Endothelial cell of umbilical vein (primary cell): ENCODE data around the gene CPXM2. TPM values are rescaled to one million over a fixed set of nuclear protein-coding genes. Genes with fewer than 3 reads are reported as not detected.

Experiments used
- BruUV-seq: library from RNA; stranded (reverse); fragments of 400-500 nt; replicated peaks from 2 replicates; lab custom pipeline; 2021; lab: Mats Ljungman, UMichigan
- CTCF ChIA-PET: fragments of 300-600, 350-600 bp; sonication (Branson Sonifier 250); formaldehyde crosslinking; loops from one replicate; lab custom pipeline; 2021; ENCODE audit warnings: antibody characterized with exemption, inconsistent platforms; lab: Charles Lee
- POLR2A ChIA-PET: fragments of 300-600, 350-600 bp; sonication (Branson Sonifier 250); formaldehyde crosslinking; loops from one replicate; lab custom pipeline; 2021; ENCODE audit warnings: antibody characterized with exemption, inconsistent platforms; lab: Charles Lee
- DNase-seq: peaks from one replicate; pipeline ENCODE4 v3.0.0-alpha.2; 2011; ENCODE audit warnings: low read depth, low spot score
- FAIRE-seq: peaks from 2 replicates; lab custom pipeline; 2011; peaks lifted over from hg19 to GRCh38; lab: Jason Lieb, UNC
- H2AFZ ChIP-seq: 2 replicates; pipeline ENCODE4 v1.6.0; 2012; ENCODE audit warnings: low read depth, low read length, control low read depth, inconsistent platforms
- H3K27ac ChIP-seq: 2 replicates; pipeline ENCODE4 v1.5.1; 2011; ENCODE audit warnings: low read depth, mild to moderate bottlenecking, control low read depth, low read length, moderate library complexity; ENCODE audit not compliant: insufficient read depth
- H3K27me3 ChIP-seq, 2 experiments: 2 replicates each; pipeline versions ENCODE4 v1.6.0 to v1.6.1; 2011; ENCODE audit warnings: low read length in 2 of 2, mixed read lengths in 1 of 2; ENCODE audit not compliant: control insufficient read depth in 2 of 2, insufficient read depth in 2 of 2
- H3K36me3 ChIP-seq, 2 experiments: 2 replicates in 1 of 2; 3 replicates in 1 of 2; pipeline ENCODE4 v1.5.1; 2011; ENCODE audit warnings: low read length in 2 of 2, mild to moderate bottlenecking in 1 of 2, moderate library complexity in 1 of 2; ENCODE audit not compliant: control insufficient read depth in 2 of 2, insufficient read depth in 2 of 2; ENCODE audit errors: extremely low read depth in 1 of 2
- H3K4me1 ChIP-seq: 3 replicates; pipeline ENCODE4 v1.5.1; 2011; ENCODE audit warnings: mild to moderate bottlenecking, low read length; ENCODE audit not compliant: control insufficient read depth, insufficient read depth; ENCODE audit errors: extremely low read depth
- H3K4me2 ChIP-seq: 2 replicates; pipeline ENCODE4 v1.6.1; 2011; ENCODE audit warnings: low read length, control low read depth, mixed read lengths; ENCODE audit not compliant: insufficient read depth
- H3K4me3 ChIP-seq, 3 experiments: fragments of 200-600 bp in 1 of 3; sonication (generic), shearing (Covaris generic) in 1 of 3; replicated peaks in 1 of 3; 2 replicates each; pipeline ENCODE4 v1.5.1; 2011 to 2016; ENCODE audit warnings: control low read depth in 3 of 3, low read length in 3 of 3, mild to moderate bottlenecking in 2 of 3, inconsistent platforms in 1 of 3, low read depth in 1 of 3, moderate library complexity in 1 of 3; ENCODE audit not compliant: insufficient read depth in 1 of 3
- H3K79me2 ChIP-seq: 2 replicates; pipeline ENCODE4 v1.6.0; 2012; ENCODE audit warnings: low read length, inconsistent platforms; ENCODE audit not compliant: control insufficient read depth, insufficient read depth
- H3K9ac ChIP-seq: replicated peaks from 2 replicates; pipeline ENCODE3; 2011; ENCODE audit warnings: low read length, control low read depth; ENCODE audit not compliant: insufficient read depth; ENCODE audit errors: extremely low read depth
- H3K9me1 ChIP-seq: replicated peaks from 3 replicates; pipeline ENCODE4 v1.6.0; 2011; ENCODE audit warnings: mild to moderate bottlenecking, low read length; ENCODE audit not compliant: control insufficient read depth, insufficient read depth; ENCODE audit errors: extremely low read depth
- H3K9me3 ChIP-seq: replicated peaks from 2 replicates; pipeline ENCODE4 v1.5.1; 2012; ENCODE audit warnings: low read length, inconsistent platforms; ENCODE audit not compliant: control insufficient read depth, insufficient read depth
- H4K20me1 ChIP-seq: replicated peaks from 2 replicates; pipeline ENCODE3; 2011; ENCODE audit warnings: mild to moderate bottlenecking, low read length; ENCODE audit not compliant: control insufficient read depth, insufficient read depth; ENCODE audit errors: extremely low read depth
- CTCF ChIP-seq, 2 donors: IDR thresholded peaks; 1 replicate in 1 of 2; 2 replicates in 1 of 2; pipeline ENCODE4 v1.5.1; 2011; ENCODE audit warnings: low read length in 2 of 2, mild to moderate bottlenecking in 2 of 2, moderate library complexity in 2 of 2, control low read depth in 1 of 2, inconsistent platforms in 1 of 2, low read depth in 1 of 2; ENCODE audit not compliant: insufficient read depth in 1 of 2; ENCODE audit errors: extremely low read depth in 1 of 2
- EZH2 ChIP-seq: IDR thresholded peaks from 2 replicates; pipeline ENCODE4 v1.6.1; 2012; ENCODE audit warnings: borderline replicate concordance, low read depth, mild to moderate bottlenecking, moderate library complexity, low read length, inconsistent platforms; ENCODE audit not compliant: severe bottlenecking
- FOS ChIP-seq: IDR thresholded peaks from 2 replicates; pipeline ENCODE4 v1.6.1; 2011; ENCODE audit warnings: mild to moderate bottlenecking, low read length, moderate library complexity, borderline replicate concordance; ENCODE audit not compliant: insufficient read depth
- GATA2 ChIP-seq: IDR thresholded peaks from 2 replicates; pipeline ENCODE4 v1.7.0; 2011; ENCODE audit warnings: low read depth, mild to moderate bottlenecking, moderate library complexity, mixed read lengths, low read length; ENCODE audit not compliant: insufficient read length, insufficient read depth
- JUN ChIP-seq: IDR thresholded peaks from 2 replicates; pipeline ENCODE4 v1.6.1; 2011; ENCODE audit warnings: borderline replicate concordance, low read depth; ENCODE audit not compliant: insufficient read length, insufficient read depth
- MAX ChIP-seq: IDR thresholded peaks from 2 replicates; pipeline ENCODE4 v1.6.1; 2011; ENCODE audit not compliant: insufficient read depth, insufficient read length
- MYC ChIP-seq: IDR thresholded peaks from one replicate; pipeline ENCODE4 v1.6.1; 2011; ENCODE audit warnings: mild to moderate bottlenecking, low read depth, low read length
- POLR2A ChIP-seq: IDR thresholded peaks from 2 replicates; pipeline ENCODE4 v1.6.1; 2012; ENCODE audit warnings: low read depth, mild to moderate bottlenecking, control low read depth, low read length
- POLR2AphosphoS5 ChIP-seq: IDR thresholded peaks from 2 replicates; pipeline ENCODE4 v1.6.1; 2012; ENCODE audit warnings: low read depth, mild to moderate bottlenecking, control low read depth, low read length, moderate library complexity; ENCODE audit not compliant: insufficient read depth
- dilution Hi-C: fragments of 300-500 bp; cut with MboI; formaldehyde crosslinking; loops from one replicate; pipeline ENCODE4 v1.15.0; 2019; ENCODE audit warnings: low sequenced_read_pairs; ENCODE audit not compliant: extremely low pct_ligation_motif_present
- intact Hi-C: fragments of 100-400 bp; cut with micrococcal nuclease; formaldehyde crosslinking; loops from one replicate; pipeline ENCODE4 v1.10.0; 2022
- polyA plus RNA-seq, 4 experiments: library from polyadenylated mRNA; depleted of rRNA in 3 of 4; stranded (reverse) in 3 of 4; unstranded in 1 of 4; fragments of >200 nt; gene quantifications; 2 replicates each; pipeline versions ENCODE4 v1.2.1 to v1.2.3, GENCODE V29; 2011 to 2012; ENCODE audit warnings: missing spikeins in 1 of 4
- total RNA-seq: library from RNA; stranded (reverse); gene quantifications from 2 replicates; pipeline ENCODE4 v1.2.3, GENCODE V29; 2021

Gene CPXM2
- total and polyA plus RNA-seq, 2 donors (not counting 3 experiments of a cell fraction or from before 2014, with no cell fraction given) = 1.8 to 2.7 TPM

GRCh38 chr10:123761038-123761428 is 130.6 kb downstream of the CPXM2 start:
- Histone ChIP-seq H3K9ac (no peak overlapping the region), H3K4me2 (no peak overlapping the region), H3K4me3 (no peak overlapping the region), H3K36me3 (no peaks in the 10 kb centered on the region), H3K27me3 (no peaks in the 10 kb centered on the region), H4K20me1 (no peaks in the 10 kb centered on the region), H3K4me1 (no peaks in the 10 kb centered on the region), H2AFZ (no peak overlapping the region), H3K27ac (no peak overlapping the region), H3K9me3 (no peaks in the 10 kb centered on the region), H3K79me2 (no peaks in the 10 kb centered on the region), H3K9me1 (no peaks in the 10 kb centered on the region)
- FAIRE-seq = no peak
- intact Hi-C loops (no loop called here), dilution Hi-C loops (no loop called here)
- BruUV-seq = no TSS peak
- TF ChIP-seq GATA2 (no peak), MYC (no peak), POLR2A (no peak), JUN (no peak), EZH2 (no peak), FOS (no peak), MAX (no peak), POLR2AphosphoS5 (no peak), CTCF (IDR thresholded peaks at IDR 0.05; ENCODE audit: extremely low read depth in 1 of 2, insufficient read depth in 1 of 2, low read depth in 1 of 2, low read length in 2 of 2) (no peak)
- ChIA-PET POLR2A (no interaction called here), CTCF (no interaction called here)
- no peak for DNase-seq
